Measurements from ENCODE around the gene DLL1. TPM values are rescaled to one million over a fixed set of nuclear protein-coding genes. Genes with fewer than 3 reads are reported as not detected.

The DLL1 gene
- total and polyA plus RNA-seq, 9 of the 15 experiments (the other 6 are each of a cell fraction or from before 2014, with no cell fraction given) = not detected

GRCh38 chr6:170289951-170290295, 955 bp downstream of the DLL1 start:
- WGBS (ENCODE audit: insufficient coverage, low coverage, missing lambda C conversion rate) = 50% methylated on average over 24 of the region's 41 CpGs
- TF ChIP-seq SNRNP70 (optimal IDR thresholded peaks at IDR 0.05; ENCODE audit: low read depth, low read length) (no peak), SMAD1 (IDR thresholded peaks at IDR 0.05; ENCODE audit: low read depth, low read length, partially characterized antibody) (no peak)
- in situ Hi-C loops (cut with MboI) (no loop called here), intact Hi-C loops (cut with micrococcal nuclease) (loop anchor here (5.0 to 10.0 kb wide), 2 partner anchors 137 to 225 kb away; no protein-coding TSS in a partner anchor)
- Histone ChIP-seq H3K9ac (ENCODE audit: insufficient read depth in 1 of 2, low read depth in 2 of 2, low read length in 2 of 2) (no peak overlapping the region), H4K20me1 (replicated peaks; ENCODE audit: control insufficient read depth, insufficient read depth, low read length) (peaks cover 21% of the 10 kb centered on the region), H3K27me3 (ENCODE audit: control insufficient read depth in 2 of 2, insufficient read depth in 2 of 2, low read length in 2 of 2) (peaks cover 64 to 93% of the 10 kb centered on the region in 2 experiments), H3K79me2 (ENCODE audit: control insufficient read depth, insufficient read depth, low read length) (no peaks in the 10 kb centered on the region), H3K27ac (ENCODE audit: extremely low read depth, low read depth, low read length) (no peak overlapping the region), H3K36me3 (ENCODE audit: control insufficient read depth, insufficient read depth, low read length) (no peaks in the 10 kb centered on the region), H2AFZ (ENCODE audit: low read depth, low read length) (no peak overlapping the region), H3K4me2 (ENCODE audit: insufficient read depth, low read length) (no peak overlapping the region), H3K4me3 (no peak overlapping the region), H3K9me1 (ENCODE audit: control insufficient read depth, insufficient read depth, low read length) (no peaks in the 10 kb centered on the region), H3K4me1 (replicated peaks in 1 of 2; ENCODE audit: control insufficient read depth in 2 of 2, insufficient read depth in 2 of 2, low read length in 2 of 2) (peaks cover 0 to 39% of the 10 kb centered on the region in 2 experiments; a peak in 4 of 5 replicates), H3K9me3 (replicated peaks; ENCODE audit: control insufficient read depth, insufficient read depth, low read depth, low read length) (no peaks in the 10 kb centered on the region)
- POLR2A ChIA-PET = no interaction called here
- FAIRE-seq = no peak
- no peak for ATAC-seq
- no peak for DNase-seq (ENCODE audit: extremely low read depth in 1 of 4, low spot score in 3 of 4)
- no TSS peak for BruUV-seq (replicated peaks)
- CTCF ChIA-PET (ENCODE audit: low intra/inter-chr PET ratio) = no interaction called here

GRCh38 chr6:170289180-170289931, 1.5 kb downstream of the DLL1 start:
- no peak overlapping the region for H3K9ac ChIP-seq (ENCODE audit: insufficient read depth in 1 of 2, low read depth in 2 of 2, low read length in 2 of 2)
- no peak overlapping the region for H3K4me2 ChIP-seq (ENCODE audit: insufficient read depth, low read length)
- CTCF ChIA-PET (ENCODE audit: low intra/inter-chr PET ratio) = no interaction called here
- POLR2A ChIA-PET = no interaction called here
- no peaks in the 10 kb centered on the region for H3K9me1 ChIP-seq (ENCODE audit: control insufficient read depth, insufficient read depth, low read length)
- H3K4me3 ChIP-seq = no peak overlapping the region
- no TSS peak for BruUV-seq (replicated peaks)
- no peaks in the 10 kb centered on the region for H3K36me3 ChIP-seq (ENCODE audit: control insufficient read depth, insufficient read depth, low read length)
- H3K79me2 ChIP-seq (ENCODE audit: control insufficient read depth, insufficient read depth, low read length) = no peaks in the 10 kb centered on the region
- peaks cover 19% of the 10 kb centered on the region for H4K20me1 ChIP-seq (replicated peaks; ENCODE audit: control insufficient read depth, insufficient read depth, low read length)
- H3K27me3 ChIP-seq (ENCODE audit: control insufficient read depth in 2 of 2, insufficient read depth in 2 of 2, low read length in 2 of 2) = peaks cover 63 to 93% of the 10 kb centered on the region in 2 experiments
- in situ Hi-C loops (cut with MboI) = no loop called here
- no peak overlapping the region for H2AFZ ChIP-seq (ENCODE audit: low read depth, low read length)
- 49% methylated on average over 50 of the region's 85 CpGs for WGBS (ENCODE audit: insufficient coverage, low coverage, missing lambda C conversion rate)
- ATAC-seq (no peak), FAIRE-seq (no peak), DNase-seq (ENCODE audit: extremely low read depth in 1 of 4, low spot score in 3 of 4) (no peak)
- intact Hi-C loops (cut with micrococcal nuclease) = no loop called here
- TF ChIP-seq NR1H2 (CRISPR knock-in tag; IDR thresholded peaks at IDR 0.05) = no peak
- no peak for TF ChIP-seq ETS1 (conservative IDR thresholded peaks at IDR 0.05; ENCODE audit: control insufficient read depth, low read depth, low read length)
- TF ChIP-seq BCOR (IDR thresholded peaks at IDR 0.05) = no peak
- TF ChIP-seq DNMT1 (IDR thresholded peaks at IDR 0.05) = no peak
- TF ChIP-seq RBFOX2 (IDR thresholded peaks at IDR 0.05; ENCODE audit: low read depth, low read length) = no peak
- TF ChIP-seq SLC30A9 (CRISPR knock-in tag; IDR thresholded peaks at IDR 0.05) = no peak
- no peak for TF ChIP-seq CREM (IDR thresholded peaks at IDR 0.05; ENCODE audit: low read depth)
- H3K27ac ChIP-seq (ENCODE audit: extremely low read depth, low read depth, low read length) = no peak overlapping the region
- no peaks in the 10 kb centered on the region for H3K9me3 ChIP-seq (replicated peaks; ENCODE audit: control insufficient read depth, insufficient read depth, low read depth, low read length)
- H3K4me1 ChIP-seq (replicated peaks in 1 of 2; ENCODE audit: control insufficient read depth in 2 of 2, insufficient read depth in 2 of 2, low read length in 2 of 2) = peaks cover 0 to 39% of the 10 kb centered on the region in 2 experiments; a peak in 3 of 5 replicates
